Immature natural killer cell (primary cell): ENCODE data around the gene SPATS2. TPM values are rescaled to one million over a fixed set of nuclear protein-coding genes. Genes with fewer than 3 reads are reported as not detected.
A peak's percentile ranks its signal among the peaks of the same experiment; 100 is the strongest.

Experiments
- DNase-seq, 3 donors: peaks; one replicate each; pipeline ENCODE4 v3.0.0; 2022; ENCODE audit warnings: mixed read lengths in 1 of 3
- H3K27ac Mint-ChIP-seq, 6 donors: one replicate each; pipeline ENCODE4 v1.8.0; 2020; ENCODE audit warnings: mixed read lengths in 6 of 6, mild to moderate bottlenecking in 5 of 6, inconsistent platforms in 4 of 6, moderate library complexity in 3 of 6
- H3K27me3 Mint-ChIP-seq, 3 donors: one replicate each; pipeline ENCODE4 v1.8.0; 2020 to 2021; ENCODE audit warnings: low read depth in 3 of 3, mild to moderate bottlenecking in 3 of 3, mixed read lengths in 3 of 3, moderate library complexity in 3 of 3, inconsistent platforms in 1 of 3
- H3K36me3 Mint-ChIP-seq, 3 donors: one replicate each; pipeline ENCODE4 v1.8.0; 2020; ENCODE audit warnings: mixed read lengths in 3 of 3, inconsistent platforms in 2 of 3, mild to moderate bottlenecking in 2 of 3
- H3K4me1 Mint-ChIP-seq, 2 donors: one replicate each; pipeline ENCODE4 v1.8.0; 2020; ENCODE audit warnings: inconsistent platforms in 2 of 2, mild to moderate bottlenecking in 2 of 2, mixed read lengths in 2 of 2, moderate library complexity in 1 of 2
- H3K4me3 Mint-ChIP-seq, 5 donors: one replicate each; pipeline ENCODE4 v1.8.0; 2020; ENCODE audit warnings: mild to moderate bottlenecking in 5 of 5, mixed read lengths in 5 of 5, inconsistent platforms in 3 of 5, moderate library complexity in 3 of 5
- H3K9me3 Mint-ChIP-seq, 6 donors: one replicate each; pipeline ENCODE4 v1.8.0; 2020; ENCODE audit warnings: mild to moderate bottlenecking in 6 of 6, mixed read lengths in 6 of 6, inconsistent platforms in 4 of 6, moderate library complexity in 3 of 6
- polyA plus RNA-seq, 3 donors: library from polyadenylated mRNA; unstranded; fragments of 300-500 nt; fragmentation: Illumina TruSeq; gene quantifications; one replicate each; pipeline ENCODE4 v1.2.3, GENCODE V29; 2021

The SPATS2 gene
- polyA plus RNA-seq, 3 donors from 2014 or later: 3.1 to 10.8 TPM; not detected in 1

GRCh38 chr12:49348781-49349180, 18.5 kb upstream of the SPATS2 start:
- H3K27me3 Mint-ChIP-seq: peaks cover 18 to 48% (median 25%) of the 10 kb centered on the region in 3 donors
- no peaks in the 10 kb centered on the region for H3K9me3 Mint-ChIP-seq
- DNase-seq: no peak
- H3K27ac Mint-ChIP-seq: no peak overlapping the region
- peak overlapping the region in 2 of 5 donors; percentile 28 to 38 for H3K4me3 Mint-ChIP-seq
- H3K4me1 Mint-ChIP-seq: peaks cover 18 to 30% of the 10 kb centered on the region in 2 donors
- H3K36me3 Mint-ChIP-seq: peaks cover 0 to 3% (median 0%) of the 10 kb centered on the region in 3 donors

DNA sequence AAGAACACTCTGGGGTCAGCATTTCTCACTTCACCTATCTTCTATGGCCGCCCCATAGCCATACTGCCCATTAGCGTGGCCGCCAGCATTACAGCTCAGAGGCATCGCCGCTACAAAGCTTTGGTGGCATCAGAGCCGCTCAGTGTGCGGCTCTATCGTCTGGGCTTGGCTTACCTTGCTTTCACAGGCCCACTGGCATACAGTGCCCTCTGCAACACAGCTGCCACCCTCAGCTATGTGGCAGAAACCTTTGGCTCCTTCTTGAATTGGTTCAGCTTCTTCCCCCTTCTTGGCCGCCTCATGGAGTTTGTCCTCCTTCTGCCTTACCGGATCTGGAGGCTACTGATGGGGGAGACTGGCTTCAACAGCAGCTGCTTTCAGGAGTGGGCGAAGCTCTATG, 18.0 kb upstream of the SPATS2 start:
- peaks cover 18 to 25% of the 10 kb centered on the region in 2 donors for H3K4me1 Mint-ChIP-seq
- H3K36me3 Mint-ChIP-seq: peaks cover 0 to 3% (median 0%) of the 10 kb centered on the region in 3 donors
- peak overlapping the region in 1 of 5 donors; percentile 38 for H3K4me3 Mint-ChIP-seq
- no peak for DNase-seq
- H3K9me3 Mint-ChIP-seq: no peaks in the 10 kb centered on the region
- no peak overlapping the region for H3K27ac Mint-ChIP-seq
- H3K27me3 Mint-ChIP-seq: peaks cover 15 to 51% (median 23%) of the 10 kb centered on the region in 3 donors

- Mint-ChIP-seq H3K27ac (no peak overlapping the region), H3K4me1 (peaks cover 2 to 8% of the 10 kb centered on the region in 2 donors), H3K9me3 (no peaks in the 10 kb centered on the region), H3K27me3 (peaks cover 5 to 35% (median 12%) of the 10 kb centered on the region in 3 donors), H3K36me3 (peaks cover 0 to 4% (median 3%) of the 10 kb centered on the region in 3 donors), H3K4me3 (no peak overlapping the region)
- DNase-seq: no peak
Measured at GRCh38 chr12:49352351-49352750, 14.9 kb upstream of the SPATS2 start.

DNA sequence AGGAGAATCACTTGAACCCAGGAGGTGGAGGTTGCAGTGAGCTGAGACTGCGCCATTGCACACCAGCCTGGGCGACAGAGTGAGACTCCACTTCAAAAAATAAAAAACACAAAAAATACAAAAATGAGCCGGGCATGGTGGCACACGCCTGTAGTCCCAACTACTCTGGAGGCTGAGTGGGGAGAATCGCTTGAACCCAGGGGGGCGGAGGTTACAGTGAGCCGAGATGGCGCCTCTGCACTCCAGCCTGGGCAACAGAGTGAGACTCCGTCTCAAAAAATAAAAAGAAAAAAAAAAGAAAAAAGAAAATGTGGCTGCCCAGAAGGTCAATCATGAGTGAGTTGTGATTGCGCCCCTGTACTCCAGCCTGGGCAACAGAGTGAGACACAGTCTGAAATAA, 11.3 kb upstream of the SPATS2 start:
- no peak overlapping the region for H3K27ac Mint-ChIP-seq
- H3K27me3 Mint-ChIP-seq: peaks cover 0 to 18% (median 4%) of the 10 kb centered on the region in 3 donors
- H3K9me3 Mint-ChIP-seq: no peaks in the 10 kb centered on the region
- peaks cover 0 to 2% of the 10 kb centered on the region in 2 donors for H3K4me1 Mint-ChIP-seq
- no peak for DNase-seq
- H3K36me3 Mint-ChIP-seq: peaks cover 0 to 4% (median 0%) of the 10 kb centered on the region in 3 donors
- no peak overlapping the region for H3K4me3 Mint-ChIP-seq

DNA sequence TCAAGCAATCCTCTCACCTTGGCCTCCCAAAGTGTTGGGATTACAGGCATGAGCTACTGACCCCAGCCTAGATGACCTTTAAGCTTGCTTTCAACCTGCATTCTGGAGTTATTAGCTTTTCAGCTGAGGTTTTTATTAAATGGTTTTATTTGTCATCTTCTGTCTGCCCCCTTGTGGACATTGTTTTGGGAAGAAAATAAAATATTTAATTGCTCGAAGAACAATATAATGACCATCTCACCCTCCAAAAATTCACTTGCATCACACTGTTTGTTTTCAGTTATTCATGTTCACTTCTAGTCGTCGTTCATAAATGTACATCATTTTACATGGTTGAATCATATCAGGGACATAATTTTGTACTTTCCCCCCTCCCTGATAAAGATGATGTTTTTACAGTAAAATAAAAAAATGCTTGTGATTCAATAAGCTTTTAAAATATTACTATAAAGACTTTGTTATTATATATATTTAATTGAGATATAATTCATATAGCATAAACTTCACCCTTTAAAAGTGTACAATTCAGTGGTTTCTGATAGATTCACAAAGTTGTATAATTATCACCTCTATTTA, 10.1 kb upstream of the SPATS2 start:
- DNase-seq: no peak
- no peak overlapping the region for H3K4me3 Mint-ChIP-seq
- no peak overlapping the region for H3K27ac Mint-ChIP-seq
- H3K4me1 Mint-ChIP-seq: peaks cover 0 to 2% of the 10 kb centered on the region in 2 donors
- peaks cover 0 to 4% (median 3%) of the 10 kb centered on the region in 3 donors for H3K36me3 Mint-ChIP-seq
- no peaks in the 10 kb centered on the region for H3K9me3 Mint-ChIP-seq
- peaks cover 0 to 14% (median 4%) of the 10 kb centered on the region in 3 donors for H3K27me3 Mint-ChIP-seq

DNA sequence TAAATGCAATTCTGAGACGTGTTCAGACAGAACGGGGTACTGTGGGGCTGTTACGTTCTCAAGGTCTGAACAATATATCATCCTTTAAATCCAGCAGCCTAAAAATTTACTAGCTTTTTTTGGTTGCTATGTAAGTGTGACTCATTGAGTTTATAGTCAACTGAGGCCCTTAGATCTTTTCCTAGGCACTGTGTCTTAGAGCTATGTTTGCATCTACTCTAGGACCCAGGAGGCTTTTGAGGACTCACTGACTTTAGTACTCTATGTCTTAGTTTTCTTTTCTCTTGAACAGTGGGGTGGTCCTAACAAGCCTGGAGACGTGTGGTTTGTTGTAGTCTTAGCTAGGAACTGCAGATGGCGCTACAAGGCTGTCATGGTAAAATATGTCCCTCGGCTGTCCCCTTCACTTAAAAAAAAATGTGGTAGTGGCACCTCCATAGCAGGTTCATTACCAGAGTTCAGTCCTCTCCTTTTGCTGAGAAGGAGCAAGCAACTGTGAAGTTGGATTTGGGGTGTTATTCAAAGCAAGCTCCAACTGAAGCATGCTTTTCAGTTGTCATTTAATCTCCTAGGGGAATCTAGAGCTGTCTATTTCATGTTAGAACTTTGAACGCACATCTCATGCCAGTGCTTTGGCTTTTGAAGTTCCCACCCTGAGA, 8.7 kb upstream of the SPATS2 start:
- Mint-ChIP-seq H3K9me3 (no peaks in the 10 kb centered on the region), H3K4me3 (no peak overlapping the region), H3K27me3 (peaks cover 0 to 8% (median 4%) of the 10 kb centered on the region in 3 donors), H3K36me3 (peaks cover 0 to 4% (median 3%) of the 10 kb centered on the region in 3 donors), H3K27ac (no peak overlapping the region), H3K4me1 (peaks cover 0 to 2% of the 10 kb centered on the region in 2 donors)
- peak; percentile 55 to 70 (median 60) for DNase-seq

GRCh38 chr12:49359671-49360070, 7.6 kb upstream of the SPATS2 start:
- no peak for DNase-seq
- Mint-ChIP-seq H3K4me1 (peaks cover 0 to 2% of the 10 kb centered on the region in 2 donors), H3K27ac (no peak overlapping the region), H3K4me3 (no peak overlapping the region), H3K27me3 (peaks cover 0 to 4% (median 3%) of the 10 kb centered on the region in 3 donors), H3K36me3 (peaks cover 0 to 4% (median 3%) of the 10 kb centered on the region in 3 donors), H3K9me3 (no peaks in the 10 kb centered on the region)

DNA sequence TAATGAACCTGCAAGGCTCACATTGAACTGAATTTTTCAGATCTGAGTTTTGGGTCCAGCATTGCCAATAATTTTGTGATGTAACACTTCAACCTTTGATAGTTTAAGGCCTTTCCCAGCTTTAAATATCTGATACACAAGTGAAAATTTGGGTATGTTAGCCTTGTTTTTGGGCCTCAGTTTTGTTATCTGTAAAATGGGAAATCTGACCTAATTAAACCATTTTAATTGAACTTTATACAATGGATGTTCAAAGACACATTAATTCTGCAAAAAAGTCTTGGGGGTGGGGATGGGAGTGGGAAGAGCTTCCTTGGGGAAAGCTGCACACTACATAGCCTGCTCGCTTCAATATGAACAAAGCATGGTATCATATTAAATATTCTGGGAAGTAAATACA, 5.2 kb upstream of the SPATS2 start:
- Mint-ChIP-seq H3K27me3 (peaks cover 0 to 7% (median 3%) of the 10 kb centered on the region in 3 donors), H3K9me3 (no peaks in the 10 kb centered on the region), H3K4me3 (no peak overlapping the region), H3K4me1 (peaks cover 10 to 12% of the 10 kb centered on the region in 2 donors), H3K36me3 (peaks cover 0 to 3% (median 0%) of the 10 kb centered on the region in 3 donors), H3K27ac (no peak overlapping the region)
- DNase-seq: no peak

DNA sequence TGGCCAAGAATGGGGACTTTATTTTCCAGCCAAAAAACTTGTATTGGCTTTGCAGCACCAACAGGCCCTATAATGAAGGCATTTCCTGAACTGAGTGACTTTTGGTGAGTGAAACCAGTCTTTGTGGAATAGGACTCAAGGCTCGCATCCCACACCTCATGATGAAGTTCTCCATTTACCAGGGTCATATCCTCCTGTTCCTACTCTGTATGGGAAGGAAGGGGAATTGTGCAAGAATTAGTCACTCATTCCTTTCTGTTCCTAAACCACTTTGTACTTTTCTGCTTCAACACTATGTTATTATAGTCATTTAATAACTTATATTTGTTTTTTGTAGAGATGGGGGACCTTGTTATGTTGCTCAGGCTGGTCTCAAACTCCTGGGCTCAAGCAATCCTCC, 2.3 kb upstream of the SPATS2 start:
- Mint-ChIP-seq H3K4me3 (no peak overlapping the region), H3K4me1 (peaks cover 21 to 34% of the 10 kb centered on the region in 2 donors), H3K36me3 (peaks cover 0 to 3% (median 0%) of the 10 kb centered on the region in 3 donors), H3K9me3 (no peaks in the 10 kb centered on the region), H3K27ac (no peak overlapping the region), H3K27me3 (peaks cover 3 to 10% (median 3%) of the 10 kb centered on the region in 3 donors)
- DNase-seq: no peak

GRCh38 chr12:49365542-49365941, 1.7 kb upstream of the SPATS2 start:
- H3K4me1 Mint-ChIP-seq: peaks cover 21 to 40% of the 10 kb centered on the region in 2 donors
- no peaks in the 10 kb centered on the region for H3K9me3 Mint-ChIP-seq
- no peak for DNase-seq
- peaks cover 3 to 10% (median 3%) of the 10 kb centered on the region in 3 donors for H3K27me3 Mint-ChIP-seq
- peak overlapping the region in 4 of 6 donors; percentile 6 to 88 (median 47) for H3K27ac Mint-ChIP-seq
- H3K4me3 Mint-ChIP-seq: peak overlapping the region; percentile 15 to 96 (median 86)
- peaks cover 0 to 3% (median 0%) of the 10 kb centered on the region in 3 donors for H3K36me3 Mint-ChIP-seq

GRCh38 chr12:49366096-49366651, 1.1 kb upstream of the SPATS2 start:
- no peaks in the 10 kb centered on the region for H3K9me3 Mint-ChIP-seq
- peaks cover 21 to 42% of the 10 kb centered on the region in 2 donors for H3K4me1 Mint-ChIP-seq
- peak overlapping the region; percentile 70 to 98 (median 88) for H3K27ac Mint-ChIP-seq
- peaks cover 3 to 10% (median 3%) of the 10 kb centered on the region in 3 donors for H3K27me3 Mint-ChIP-seq
- no peak for DNase-seq
- peak overlapping the region; percentile 77 to 97 (median 92) for H3K4me3 Mint-ChIP-seq
- peaks cover 0 to 3% (median 0%) of the 10 kb centered on the region in 3 donors for H3K36me3 Mint-ChIP-seq

DNA sequence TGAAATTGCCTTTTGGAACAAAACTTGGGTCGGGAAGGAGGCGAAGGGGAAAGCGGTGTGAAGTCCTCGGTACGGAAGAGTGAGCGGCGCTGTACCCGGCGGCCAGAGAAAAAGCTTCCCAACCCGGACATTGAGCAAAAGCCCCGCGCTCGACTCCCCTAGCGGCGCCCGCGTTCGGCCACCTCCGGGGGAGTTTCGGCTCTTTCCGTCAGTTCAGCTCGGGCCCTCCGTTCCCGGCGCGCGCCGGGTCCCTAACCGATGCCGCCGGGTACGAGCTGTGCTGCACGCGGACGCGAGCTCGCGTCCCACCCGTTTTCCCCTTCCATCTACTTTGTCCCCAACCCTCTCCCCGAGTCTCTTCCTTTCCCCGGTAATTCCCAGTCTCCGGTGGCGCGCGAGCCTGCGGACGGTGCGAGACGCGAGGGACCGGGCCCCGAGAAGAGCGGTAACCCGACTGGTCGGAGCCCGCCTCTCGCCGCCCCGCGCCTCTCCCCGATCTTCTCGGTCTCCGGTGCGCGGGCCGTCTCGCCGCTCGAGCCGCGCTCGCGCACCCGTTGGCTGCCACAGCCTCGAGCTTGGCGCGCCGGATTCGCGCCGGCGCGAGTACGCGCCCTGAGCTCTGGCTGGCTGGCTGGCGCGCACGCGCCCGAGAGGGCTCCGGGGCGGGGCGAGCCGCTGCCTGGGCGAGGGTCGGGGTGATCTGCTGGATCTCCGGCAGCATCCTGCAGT, 446 bp upstream of the SPATS2 start:
- H3K4me1 Mint-ChIP-seq: peaks cover 21 to 42% of the 10 kb centered on the region in 2 donors
- peak overlapping the region; percentile 77 to 97 (median 92) for H3K4me3 Mint-ChIP-seq
- H3K27me3 Mint-ChIP-seq: peaks cover 0 to 10% (median 3%) of the 10 kb centered on the region in 3 donors
- no peaks in the 10 kb centered on the region for H3K9me3 Mint-ChIP-seq
- peak overlapping the region; percentile 70 to 98 (median 88) for H3K27ac Mint-ChIP-seq
- peak; percentile 81 to 85 (median 84) for DNase-seq
- no peaks in the 10 kb centered on the region for H3K36me3 Mint-ChIP-seq

DNA sequence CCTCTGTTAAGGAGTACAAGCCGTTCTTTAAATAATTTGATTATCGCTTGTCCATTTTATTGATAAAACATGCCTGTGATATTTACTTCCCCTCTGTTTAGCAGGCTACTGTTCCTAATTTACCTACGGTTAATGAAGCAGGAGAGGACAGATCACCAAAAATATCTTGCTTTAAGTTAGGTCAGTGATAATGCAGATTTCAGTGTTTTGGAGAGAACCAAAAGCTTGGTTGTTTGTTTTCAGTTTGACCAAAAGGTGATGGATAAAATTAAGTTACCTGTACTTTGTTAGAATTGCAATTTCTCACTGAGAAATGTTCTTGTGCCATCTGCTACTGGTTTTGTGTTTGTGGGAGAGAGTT, 958 bp downstream of the SPATS2 start:
- Mint-ChIP-seq H3K36me3 (no peaks in the 10 kb centered on the region), H3K4me3 (peak overlapping the region; percentile 77 to 97 (median 92)), H3K27me3 (peaks cover 0 to 10% (median 3%) of the 10 kb centered on the region in 3 donors), H3K4me1 (peaks cover 25 to 42% of the 10 kb centered on the region in 2 donors), H3K9me3 (no peaks in the 10 kb centered on the region), H3K27ac (peak overlapping the region; percentile 70 to 98 (median 92))
- no peak for DNase-seq
